Fibroblast of the conjunctiva (primary cell): ENCODE data around the gene UTS2B.
A peak's percentile ranks its signal among the peaks of the same experiment; 100 is the strongest.

Experiments used
- DNase-seq: peaks from one replicate; pipeline ENCODE4 v3.0.0-alpha.2; 2010; ENCODE audit warnings: low read depth

UTS2B gene

GRCh38 chr3:191352014-191352413 lies 21.7 kb upstream of the UTS2B start:
- no peak for DNase-seq

GRCh38 chr3:191350396-191351090 lies 20.2 kb upstream of the UTS2B start:
- DNase-seq, result no peak

DNA sequence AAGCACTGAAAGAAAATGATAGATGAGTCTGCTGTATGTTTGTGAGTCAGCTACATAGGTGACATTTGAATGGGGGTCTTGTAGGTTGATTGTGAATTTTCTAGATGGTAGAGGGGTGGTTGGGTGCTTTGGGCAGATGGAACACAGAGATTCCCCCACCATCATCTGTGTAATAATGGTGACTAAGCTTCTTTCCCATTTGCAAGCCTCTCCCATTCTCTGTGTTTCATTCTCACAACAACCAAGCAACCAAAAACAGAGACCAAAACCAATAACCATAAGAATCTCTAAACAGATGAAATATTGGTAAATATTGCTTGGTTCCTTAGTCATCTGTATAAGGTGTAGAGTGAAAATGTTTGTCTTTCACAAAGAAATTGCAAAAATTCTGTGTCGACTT lies 17.8 kb upstream of the UTS2B start:
- no peak for DNase-seq

GRCh38 chr3:191347228-191347627 lies 16.9 kb upstream of the UTS2B start:
- no peak for DNase-seq

- no peak for DNase-seq
Observed at GRCh38 chr3:191345334-191345733, 15.0 kb upstream of the UTS2B start.

- DNase-seq, result no peak
Observed at GRCh38 chr3:191343913-191344312, 13.6 kb upstream of the UTS2B start.

DNA sequence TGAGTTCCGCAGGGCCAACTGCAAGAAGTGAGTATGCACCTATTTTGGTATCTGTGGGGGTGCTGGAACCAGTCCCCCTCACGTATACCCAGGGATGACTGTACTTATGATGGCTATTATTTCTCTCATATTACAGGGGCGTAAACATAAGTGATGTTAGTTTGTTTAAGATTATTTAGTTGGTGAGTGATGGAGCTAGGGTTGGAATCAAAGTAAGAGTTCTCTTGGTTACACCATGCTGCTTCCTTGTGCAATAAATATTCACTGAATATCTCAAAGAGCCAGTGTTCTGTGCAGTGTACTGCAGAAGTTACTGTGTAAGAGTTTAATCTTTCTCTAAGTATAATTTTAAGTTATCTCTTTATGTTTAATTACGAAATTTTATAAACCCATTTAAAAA lies 12.8 kb upstream of the UTS2B start:
- no peak for DNase-seq

DNA sequence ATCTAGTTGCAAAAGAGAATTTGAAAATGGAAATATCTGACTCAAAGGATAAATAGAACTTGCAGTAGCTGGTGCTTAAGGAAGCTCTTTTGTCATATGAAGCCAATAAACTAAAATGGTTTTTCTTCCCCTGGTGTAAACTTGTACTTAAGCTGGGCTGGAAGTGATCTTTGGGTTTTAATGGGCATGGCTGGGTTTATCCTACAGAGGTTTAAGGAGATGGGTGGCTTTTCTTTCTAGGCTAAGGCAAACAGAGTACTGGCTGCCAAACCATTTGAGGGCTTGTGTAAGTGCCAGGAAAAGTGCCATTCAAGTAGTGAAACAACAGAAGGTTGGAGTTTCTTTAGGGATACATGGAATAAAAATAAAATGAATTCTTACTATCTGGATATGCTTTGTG lies 12.1 kb upstream of the UTS2B start:
- DNase-seq, result no peak

- no peak for DNase-seq
Observed at GRCh38 chr3:191342006-191342405, 11.7 kb upstream of the UTS2B start.

GRCh38 chr3:191340966-191341365 lies 10.6 kb upstream of the UTS2B start:
- no peak for DNase-seq

DNA sequence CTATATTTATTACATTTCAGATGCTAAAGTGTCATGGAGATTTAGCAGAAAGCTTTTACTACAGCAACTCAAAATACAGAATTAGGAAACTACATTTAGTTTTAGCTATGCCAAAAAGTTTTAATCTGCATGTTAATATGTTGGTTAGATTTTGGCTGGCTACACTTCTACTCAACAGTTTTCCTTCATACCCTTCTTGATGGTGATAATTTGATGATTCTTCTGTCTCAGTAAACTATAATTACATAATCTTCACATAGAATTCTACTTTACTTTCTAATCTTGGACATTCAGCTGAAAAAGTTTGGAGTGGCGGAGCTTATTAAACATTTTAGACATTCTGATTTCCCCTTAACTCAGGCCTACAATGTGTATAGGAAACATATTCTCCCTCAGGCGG lies 10.0 kb upstream of the UTS2B start:
- DNase-seq, result no peak

DNA sequence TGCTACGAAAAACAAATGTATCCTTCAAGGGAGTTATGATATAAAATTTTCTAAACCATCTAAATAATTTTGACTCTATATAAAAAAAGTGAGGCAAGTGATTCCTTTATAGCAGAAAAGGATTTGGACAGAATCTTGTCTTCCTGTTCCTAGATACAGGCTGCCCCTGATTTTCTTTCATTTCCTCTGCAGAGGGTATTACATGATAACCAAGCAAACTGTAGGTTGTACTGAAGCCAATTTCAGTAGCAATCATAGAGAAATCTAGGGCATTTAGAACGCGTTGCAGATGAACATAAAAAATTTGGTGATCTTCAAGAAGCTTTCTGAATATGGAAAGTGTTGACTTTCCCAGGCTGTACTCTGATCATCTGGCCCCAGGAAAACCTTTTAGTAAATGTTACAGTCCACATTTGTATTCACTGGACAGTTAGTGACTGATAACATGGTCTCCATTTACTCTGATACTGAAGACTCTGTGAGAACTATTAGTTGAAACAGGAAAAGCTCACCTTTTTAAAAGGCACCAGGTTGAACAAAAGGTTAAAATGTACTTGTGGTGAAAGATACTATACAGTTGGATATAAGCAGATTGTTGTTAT lies 9.1 kb upstream of the UTS2B start:
- DNase-seq, result no peak

DNA sequence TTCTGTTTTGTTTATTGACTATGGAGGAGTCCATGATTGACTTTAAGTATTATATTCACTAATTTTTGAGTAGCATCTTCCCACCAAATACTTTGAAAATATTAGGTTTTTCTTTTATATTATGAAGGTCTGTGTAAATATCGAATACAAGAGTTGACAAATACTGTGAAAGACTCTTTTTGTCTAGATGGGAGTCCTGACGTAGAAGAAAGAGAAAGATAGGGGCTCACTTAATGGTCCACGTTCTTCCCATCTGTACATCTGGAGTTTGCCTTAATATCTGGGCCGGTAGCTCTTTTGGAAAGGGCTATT lies 7.8 kb upstream of the UTS2B start:
- no peak for DNase-seq

- DNase-seq, result no peak
Observed at GRCh38 chr3:191336833-191337232, 6.5 kb upstream of the UTS2B start.

- DNase-seq, result no peak
Observed at GRCh38 chr3:191334346-191334893, 4.1 kb upstream of the UTS2B start.

DNA sequence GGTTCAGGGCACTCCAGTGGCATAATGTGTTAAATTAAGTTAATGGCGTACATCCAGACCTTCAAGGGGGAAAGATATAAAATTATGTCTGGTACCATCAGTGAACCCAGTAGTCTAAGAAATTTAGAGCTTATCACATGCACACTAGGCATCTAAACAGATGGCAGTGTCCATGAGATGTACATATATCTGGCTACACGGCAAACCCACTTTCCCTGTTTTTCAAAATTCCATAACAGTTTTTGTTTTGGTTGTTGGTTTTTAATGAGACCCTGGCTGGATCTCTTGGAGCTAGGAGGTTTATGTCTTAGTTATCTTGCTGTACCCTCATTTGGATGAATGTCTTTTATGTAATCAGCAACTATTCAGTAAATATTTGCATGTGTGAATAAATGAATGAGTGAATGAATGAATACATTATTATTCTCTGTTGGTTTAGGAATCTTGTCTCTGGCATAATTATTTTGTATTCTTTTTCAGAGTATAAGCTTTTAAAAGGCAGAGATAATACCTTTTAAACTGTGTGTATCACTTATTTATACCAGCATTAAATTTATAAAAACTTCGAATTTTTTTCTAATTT lies 3.1 kb upstream of the UTS2B start:
- no peak for DNase-seq

- no peak for DNase-seq
Observed at GRCh38 chr3:191331388-191331787, 1.1 kb upstream of the UTS2B start.

DNA sequence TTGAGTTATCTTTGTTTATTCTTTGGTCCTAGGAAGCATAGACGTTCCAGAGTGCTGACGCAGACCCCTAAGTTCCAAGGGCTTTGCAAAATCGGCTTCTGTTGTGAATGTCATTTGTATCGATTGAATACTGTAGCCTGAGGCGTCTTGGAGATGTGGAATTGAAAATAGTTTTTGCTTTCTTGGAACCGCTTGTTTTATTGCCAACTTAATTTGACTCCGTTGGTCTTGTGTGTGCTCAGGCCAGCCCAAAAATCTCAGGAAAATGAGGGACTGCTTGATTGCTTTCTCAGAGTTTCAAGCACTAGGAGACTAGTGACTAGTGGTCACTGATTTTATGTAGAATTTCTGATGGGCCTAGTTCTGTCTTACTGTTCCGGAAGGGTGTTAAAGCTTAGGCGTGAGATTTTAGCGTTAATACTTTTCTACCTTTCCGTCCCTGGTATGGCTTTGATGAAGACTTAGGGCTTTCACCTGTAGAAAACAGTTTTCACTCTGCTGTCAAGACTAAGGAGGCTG lies 263 bp upstream of the UTS2B start:
- peak; percentile 41 for DNase-seq

- DNase-seq, result peak; percentile 51
Observed at GRCh38 chr3:191328962-191329653, 1.2 kb downstream of the UTS2B start, which contains the start of gene CCDC50. TSS of gene CCDC50 (plus strand) at chr3:191329394. CDS start at chr3:191329675, 281 bp downstream.

- no peak for DNase-seq
Observed at GRCh38 chr3:191328383-191328961, 1.9 kb downstream of the UTS2B start.

GRCh38 chr3:191327526-191327925 lies 2.8 kb downstream of the UTS2B start:
- DNase-seq, result no peak

- DNase-seq, result no peak
Observed at GRCh38 chr3:191324936-191325335, 5.4 kb downstream of the UTS2B start.
